Measurements from ENCODE around the gene DEAF1. TPM values are rescaled to one million over a fixed set of nuclear protein-coding genes. Genes with fewer than 3 reads are reported as not detected.

Gene DEAF1
- total and polyA plus RNA-seq, 9 of the 15 experiments (the other 6 are each of a cell fraction or from before 2014, with no cell fraction given): 2.0 to 69.1 (median 26.8) TPM

- TF ChIP-seq ZNF407 (IDR thresholded peaks at IDR 0.05; ENCODE audit: low read depth): no peak
- no peak for TF ChIP-seq NR2C1 (IDR thresholded peaks at IDR 0.05)
- 0 out of 2 replicates have a peak, but pooled peaks have one; percentile 10 for TF ChIP-seq NR2C1 (tag; IDR thresholded peaks at IDR 0.05)
These were observed 26.3 kb upstream of the DEAF1 start (continued) for GRCh38 chr11:721247-721740.
